HG03575 (cell line): ENCODE measurements around the gene ABTB2.
A peak's percentile ranks its signal among the peaks of the same experiment; 100 is the strongest.

Source experiments
- ATAC-seq: cut with Tn5 transposase; IDR thresholded peaks from one replicate; pipeline ENCODE4 v1.9.1; 2021; ENCODE audit not compliant: unreplicated experiment, insufficient number of reproducible peaks, low FRiP score; ENCODE audit errors: extremely low read depth

ABTB2 gene

DNA sequence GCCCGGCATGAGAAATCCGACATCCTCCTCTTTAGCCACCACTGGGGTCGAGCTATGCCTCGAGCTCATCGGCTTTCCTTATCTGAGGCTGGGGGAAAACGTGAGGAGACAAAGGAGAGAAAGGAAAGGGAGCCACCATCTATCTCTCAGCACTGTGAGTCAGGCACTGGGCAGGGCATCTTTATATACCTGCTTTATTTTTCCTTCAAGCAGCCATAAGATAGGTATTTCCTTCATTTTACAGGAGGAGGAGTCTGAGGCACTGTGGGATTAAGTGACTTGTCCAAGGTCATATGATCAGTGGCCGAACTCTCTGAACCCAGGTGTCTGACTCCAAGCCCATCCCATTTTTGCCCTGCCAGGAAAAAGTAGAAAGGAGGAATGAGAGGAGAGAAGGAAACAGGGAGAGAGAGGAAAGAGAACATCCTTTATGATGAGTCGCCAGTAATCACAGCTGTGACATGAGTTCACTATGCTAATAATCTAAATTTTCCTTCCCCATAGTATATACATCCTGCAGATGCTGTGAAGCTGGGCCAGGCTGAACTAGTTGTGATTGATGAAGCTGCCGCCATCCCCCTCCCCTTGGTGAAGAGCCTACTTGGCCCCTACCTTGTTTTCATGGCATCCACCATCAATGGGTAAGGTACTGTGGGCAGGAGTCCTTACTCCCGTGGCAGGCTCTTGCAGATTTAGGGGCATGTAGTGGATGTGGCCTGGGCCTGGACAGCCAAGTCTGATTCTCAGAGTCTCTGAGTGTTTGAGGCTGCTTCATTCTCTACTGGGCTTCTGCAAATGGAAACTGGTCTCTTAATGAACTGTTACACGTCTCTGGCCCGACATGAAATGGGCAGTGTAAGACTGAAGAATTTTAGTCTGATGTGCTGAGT lies 230.6 kb downstream of the ABTB2 start:
- ATAC-seq = no peak

DNA sequence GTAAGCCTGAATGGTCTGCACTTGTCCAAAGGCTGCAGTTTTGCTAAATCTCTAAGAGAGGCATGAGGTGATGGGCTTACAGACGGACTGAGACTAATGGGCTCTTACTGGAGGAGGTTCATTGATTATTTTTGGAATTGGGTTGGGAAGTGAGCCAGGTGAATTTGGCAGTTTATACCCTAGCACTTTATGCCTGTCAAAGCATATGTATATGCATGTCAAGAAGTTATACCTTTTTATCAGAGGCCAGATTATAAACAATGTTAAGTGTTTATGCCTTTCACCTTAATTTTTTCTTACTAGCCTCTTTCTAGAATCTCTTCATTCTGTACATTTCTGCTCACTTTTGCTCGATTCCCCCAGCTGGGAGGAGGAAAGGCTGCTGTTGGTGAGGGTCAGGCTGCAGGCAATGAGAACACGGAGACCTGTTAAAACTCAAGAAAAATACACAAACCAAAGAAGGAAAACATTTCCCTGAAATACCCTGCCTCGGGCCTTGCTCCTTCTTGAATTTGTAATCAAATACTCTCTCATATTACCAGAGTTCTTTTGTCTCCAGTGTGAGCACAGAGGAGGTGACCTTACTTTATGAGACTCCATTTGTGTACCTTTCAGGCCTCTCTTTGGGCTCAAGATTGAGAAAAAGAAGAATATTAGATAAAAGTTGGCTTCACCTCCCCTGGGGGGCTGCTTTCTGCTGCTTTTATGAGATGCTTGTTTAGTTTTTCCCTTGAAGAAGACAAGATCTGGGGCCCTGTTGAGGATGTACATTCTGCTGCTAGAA lies 232.7 kb downstream of the ABTB2 start:
- ATAC-seq = no peak

GRCh38 chr11:34120651-34121050 lies 237.2 kb downstream of the ABTB2 start:
- no peak for ATAC-seq

DNA sequence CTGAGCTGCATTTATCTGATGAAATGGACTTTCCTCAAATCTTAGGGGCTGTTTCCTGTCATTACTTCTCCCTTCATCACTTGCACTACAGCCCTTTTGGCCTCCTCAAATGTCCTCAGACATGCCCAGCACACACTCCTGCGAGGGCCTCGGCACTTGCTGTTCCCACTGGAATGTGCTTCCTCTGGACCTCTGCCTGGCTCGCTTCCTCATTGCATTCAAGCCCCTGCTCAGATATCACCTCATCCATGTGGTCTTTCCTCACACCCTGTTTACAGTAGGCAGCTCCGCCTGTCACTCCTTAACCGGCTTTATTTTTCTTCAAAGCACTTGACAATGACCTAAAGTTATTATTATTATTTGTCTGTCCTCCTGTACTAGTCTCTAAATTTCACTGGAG lies 243.3 kb downstream of the ABTB2 start:
- ATAC-seq = no peak

DNA sequence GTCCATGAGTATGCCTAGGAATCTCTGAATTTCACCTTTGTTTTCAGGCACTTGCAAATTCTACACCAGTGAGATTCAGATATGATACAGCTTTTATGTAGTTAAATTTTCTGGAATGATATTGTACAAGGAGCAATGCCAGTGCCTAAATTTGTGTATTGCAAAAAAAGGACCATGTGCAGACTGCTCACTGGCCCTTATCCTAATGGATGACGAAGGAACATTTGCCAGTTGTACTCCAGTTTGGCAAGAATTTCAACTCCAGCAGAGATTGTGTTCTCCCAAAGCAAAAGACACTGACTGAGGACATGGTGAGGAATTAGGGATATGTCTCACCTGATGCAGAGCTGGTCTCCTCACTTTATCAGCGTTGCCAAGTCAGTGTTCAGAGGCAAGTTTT lies 243.8 kb downstream of the ABTB2 start:
- ATAC-seq = no peak

DNA sequence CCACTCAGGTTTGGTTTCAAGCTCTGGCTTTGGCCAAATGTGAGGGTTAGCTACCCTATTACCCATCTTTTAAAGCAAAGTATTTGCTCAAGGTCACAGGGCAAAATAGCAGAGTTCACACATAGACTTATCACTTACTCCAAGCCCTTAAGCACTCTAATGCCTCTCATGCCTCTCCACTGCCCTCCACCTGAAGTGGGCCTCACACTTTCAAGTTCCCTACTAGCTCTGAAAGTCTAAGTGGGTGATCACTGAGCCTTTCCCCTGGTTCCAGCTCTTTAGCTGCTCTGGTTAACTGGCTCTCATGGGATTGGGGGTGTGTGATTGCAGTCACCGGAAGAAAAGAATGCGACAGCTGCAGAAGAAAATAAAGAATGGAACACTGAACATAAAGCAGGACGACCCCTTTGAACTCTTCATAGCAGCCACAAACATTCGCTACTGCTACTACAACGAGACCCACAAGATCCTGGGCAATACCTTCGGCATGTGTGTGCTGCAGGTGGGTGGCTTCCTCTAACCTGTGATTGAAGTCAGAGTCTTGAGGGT lies 246.0 kb downstream of the ABTB2 start:
- no peak for ATAC-seq

DNA sequence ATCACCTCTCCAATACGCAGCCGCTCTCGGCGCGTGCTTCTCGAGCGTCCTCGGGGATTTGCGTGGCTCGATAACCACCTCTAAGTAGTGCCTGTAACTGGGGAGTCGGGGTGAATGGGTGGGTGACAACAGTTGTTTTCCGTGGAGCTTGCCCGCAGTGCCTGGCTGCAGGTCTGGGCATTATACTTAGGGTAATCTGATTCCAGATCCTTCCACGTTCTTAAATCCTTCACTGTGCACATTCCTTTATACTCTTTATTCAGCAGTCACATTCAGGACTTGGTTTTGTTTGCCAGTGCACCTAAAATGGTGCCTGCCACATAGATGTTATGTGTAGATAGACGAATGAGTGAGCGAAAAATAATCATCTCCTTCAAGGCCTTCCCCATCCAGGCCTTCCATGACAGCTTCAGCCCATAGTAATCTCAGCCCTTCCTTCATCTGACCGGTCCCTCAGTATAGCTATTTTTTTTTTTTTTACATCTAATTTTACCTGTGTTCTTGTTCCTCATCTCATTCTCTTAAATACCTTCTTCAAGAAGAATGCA lies 251.8 kb downstream of the ABTB2 start:
- no peak for ATAC-seq

DNA sequence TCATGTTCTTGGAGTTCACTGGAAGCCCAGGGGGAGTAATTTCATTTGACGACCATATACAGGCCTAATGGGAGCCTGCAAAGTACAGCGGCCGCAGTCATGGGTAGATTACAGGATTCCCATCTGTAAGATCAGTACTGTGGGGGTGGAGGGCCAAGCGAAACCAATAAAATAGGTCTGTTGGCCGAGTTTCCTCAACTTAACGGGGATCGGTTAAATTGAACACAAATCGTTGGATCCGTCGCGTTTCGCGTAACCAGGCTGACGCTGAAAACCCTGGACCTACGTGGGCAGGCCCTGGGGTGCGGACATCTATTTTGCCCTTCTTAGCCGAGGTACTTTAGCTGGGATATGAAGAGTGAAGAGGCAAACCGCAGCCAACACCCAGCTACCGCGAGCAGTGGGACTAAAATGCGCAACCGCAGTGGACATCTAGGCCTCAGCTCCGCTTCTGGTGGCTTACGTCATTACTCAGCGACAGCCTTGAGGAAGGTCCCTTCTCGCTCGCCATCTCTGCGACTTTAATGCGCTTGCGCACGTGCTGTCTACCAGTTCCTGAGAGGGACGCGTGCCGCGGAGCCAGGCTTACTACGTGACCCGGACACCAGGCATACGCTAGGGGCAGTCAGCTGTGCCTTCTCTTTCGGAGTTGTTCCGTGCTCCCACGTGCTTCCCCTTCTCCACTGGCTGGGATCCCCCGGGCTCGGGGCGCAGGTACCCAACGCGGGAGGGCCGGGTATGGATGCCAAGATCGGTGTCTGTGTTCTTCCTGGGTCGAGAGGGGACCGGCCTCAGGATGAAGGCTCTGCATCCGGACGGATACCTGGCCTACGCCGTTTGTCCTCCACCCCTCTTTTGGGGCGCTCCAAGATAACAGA lies 252.5 kb downstream of the ABTB2 start, which contains the start of gene NAT10:
Gene NAT10 (plus strand): TSS at position 551 of the 878 bp plus-strand sequence. CDS start 2,597 bp downstream, outside the sequence.
- peak; percentile 82 for ATAC-seq

GRCh38 chr11:34104680-34105078 lies 253.1 kb downstream of the ABTB2 start:
- ATAC-seq = no peak
